NCI-H524 treated with DMSO at 0.1 percent for 48 hours (cell line): ENCODE data around the gene MATN1.

Experiments
- DNase-seq: peaks from one replicate; lab custom pipeline; 2025; lab: John Stamatoyannopoulos, UW

Gene MATN1

GRCh38 chr1:30758121-30758688 lies 34.8 kb upstream of the MATN1 start:
- DNase-seq, result no peak

DNA sequence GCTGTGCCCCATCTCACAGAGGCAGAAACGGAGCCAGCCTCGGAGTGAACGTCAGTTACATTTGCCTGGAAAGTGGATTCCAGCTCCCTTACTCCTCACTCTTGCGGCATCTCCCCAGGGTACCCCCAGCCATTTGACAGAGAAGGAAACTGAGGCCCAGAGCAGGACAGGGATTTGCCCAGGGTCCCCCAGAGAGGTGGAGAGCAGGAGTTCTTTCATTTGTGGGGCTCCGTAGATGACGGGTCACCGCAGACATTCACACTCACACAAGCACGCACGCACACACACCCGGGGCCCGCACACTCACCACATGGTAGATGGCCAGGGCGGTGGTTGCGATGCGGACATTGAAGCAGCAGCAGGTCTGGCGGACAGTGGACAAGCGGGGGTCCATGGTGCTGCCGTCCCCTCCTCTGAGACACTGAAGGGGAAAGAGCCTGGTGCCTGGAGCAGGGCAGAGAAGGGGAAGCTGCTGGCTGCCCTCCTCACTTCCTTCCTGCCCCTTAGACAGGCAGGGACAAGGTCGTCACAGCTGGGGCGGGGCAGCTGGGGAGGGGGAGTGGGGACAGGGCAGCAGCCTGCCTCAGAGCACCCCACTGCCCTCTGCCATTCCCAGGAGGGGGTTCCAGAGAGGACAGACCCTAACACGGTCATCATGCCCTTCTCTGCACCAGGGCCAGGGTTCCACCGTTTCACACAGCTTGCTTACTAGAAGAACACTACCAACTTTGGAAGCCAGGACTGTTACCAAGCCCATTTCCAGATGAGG lies 34.2 kb upstream of the MATN1 start, which contains the start of gene LAPTM5:
Gene LAPTM5 (minus strand): TSS at position 423 of the 769 bp plus-strand sequence. CDS start 29 bp downstream, at position 394.
- DNase-seq, result no peak

DNA sequence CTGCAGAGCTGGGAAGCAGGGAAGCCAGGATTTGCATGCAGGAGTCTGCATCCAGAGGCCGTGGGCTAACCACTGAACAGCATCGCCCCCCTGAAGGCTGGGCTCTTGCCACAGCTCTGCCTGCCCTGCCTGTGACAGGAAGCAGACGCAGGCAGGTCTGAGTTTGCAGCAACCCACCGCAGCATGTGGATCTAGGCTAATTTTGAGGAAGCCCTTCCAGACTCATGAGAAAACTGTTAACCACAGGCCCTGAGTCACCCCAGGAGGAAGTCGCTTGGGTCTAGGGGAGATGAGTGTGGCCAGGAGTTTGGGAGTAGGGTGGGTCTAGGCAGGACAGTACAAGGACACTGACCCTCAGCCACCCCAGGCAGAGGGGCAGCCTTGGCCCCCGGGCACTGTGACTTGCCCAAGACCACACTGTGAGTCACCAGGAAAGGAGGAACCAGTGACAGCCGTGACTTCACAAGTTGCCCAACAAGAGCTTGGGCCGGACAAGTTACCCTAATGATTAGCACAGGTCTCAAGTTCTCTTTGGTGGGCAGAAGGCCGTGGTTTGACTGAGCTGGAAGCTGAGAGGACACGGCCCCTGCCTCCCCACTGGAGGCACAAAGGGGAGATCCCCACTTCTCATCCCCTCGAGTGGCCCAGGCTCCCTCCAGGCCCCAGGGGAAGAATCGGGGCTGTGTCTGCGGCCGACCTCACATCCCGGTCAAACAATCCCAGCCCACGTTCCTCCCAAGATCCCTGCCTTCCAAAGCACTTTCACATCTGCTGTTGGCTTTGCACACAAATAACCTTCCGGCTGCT lies 33.4 kb upstream of the MATN1 start:
- DNase-seq, result no peak

- DNase-seq, result no peak
These were observed 32.8 kb upstream of the MATN1 start for GRCh38 chr1:30756206-30756544.

- DNase-seq, result no peak
These were observed 32.4 kb upstream of the MATN1 start for GRCh38 chr1:30755746-30756145.

DNA sequence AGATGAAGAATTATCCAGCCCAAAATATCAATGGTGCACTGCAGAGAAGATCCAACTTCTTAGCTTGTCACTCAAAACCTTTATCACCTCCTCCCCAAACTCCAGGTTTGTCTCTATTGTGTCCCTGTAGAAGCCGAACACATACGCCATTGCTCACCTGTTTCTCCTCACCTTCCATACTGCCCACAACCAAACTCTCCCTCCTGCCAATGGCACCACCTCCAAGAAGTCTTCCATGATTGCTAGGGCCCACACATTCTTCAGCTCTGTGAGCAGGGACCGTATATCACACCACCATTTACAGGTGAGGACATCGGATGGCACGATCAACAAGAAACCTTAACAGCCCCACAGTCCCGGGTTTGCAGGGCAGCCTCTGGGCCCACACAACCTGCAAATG lies 31.9 kb upstream of the MATN1 start:
- no peak for DNase-seq

DNA sequence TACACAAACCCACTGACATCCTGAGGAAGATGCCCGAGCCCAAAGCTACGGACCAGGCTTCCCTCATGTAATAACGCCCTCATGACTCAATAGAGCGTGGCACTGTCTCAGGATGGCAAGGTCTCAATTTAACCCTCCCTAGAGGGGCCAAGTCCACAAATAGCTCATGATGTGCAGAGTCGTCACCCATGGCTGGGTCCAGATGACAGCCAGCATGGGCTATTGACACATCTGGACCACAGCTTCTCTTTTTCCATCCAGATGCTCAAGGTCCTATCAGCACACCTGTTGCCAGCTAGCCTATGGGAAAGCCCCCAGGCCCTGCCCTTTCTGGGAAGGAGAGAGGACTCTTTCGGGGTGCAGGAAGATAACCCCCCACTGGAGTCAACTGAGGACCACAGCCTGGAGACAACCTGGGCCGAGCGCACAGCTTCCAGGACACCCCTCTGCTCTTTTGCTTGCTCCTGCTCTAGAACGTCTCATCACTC lies 31.3 kb upstream of the MATN1 start:
- DNase-seq, result no peak

DNA sequence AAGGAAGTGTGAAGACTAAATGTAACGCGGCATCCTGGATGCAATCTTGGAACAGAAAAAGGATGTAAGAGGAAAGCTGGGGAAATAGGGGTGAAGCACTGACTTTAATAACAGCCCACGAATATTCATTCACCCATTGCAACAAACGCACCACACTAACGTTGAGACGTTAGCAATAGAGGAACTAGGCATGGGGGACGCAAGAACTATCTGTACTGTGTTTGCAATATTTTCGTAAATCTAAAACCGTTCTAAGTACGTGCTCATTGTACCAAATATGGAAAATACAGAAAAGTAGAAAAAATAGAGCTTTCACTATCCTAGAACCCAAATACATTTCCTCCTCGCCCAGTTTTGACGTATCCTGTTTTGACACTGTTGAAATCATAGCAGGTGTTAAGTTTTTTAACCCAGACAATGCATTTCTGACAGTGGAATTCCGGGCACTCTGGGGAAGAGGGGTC lies 30.3 kb upstream of the MATN1 start:
- DNase-seq, result no peak

- no peak for DNase-seq
These were observed 29.7 kb upstream of the MATN1 start for GRCh38 chr1:30753118-30753517.

GRCh38 chr1:30752651-30752908 lies 29.2 kb upstream of the MATN1 start:
- DNase-seq, result no peak

- no peak for DNase-seq
These were observed 28.7 kb upstream of the MATN1 start for GRCh38 chr1:30751830-30752650.

DNA sequence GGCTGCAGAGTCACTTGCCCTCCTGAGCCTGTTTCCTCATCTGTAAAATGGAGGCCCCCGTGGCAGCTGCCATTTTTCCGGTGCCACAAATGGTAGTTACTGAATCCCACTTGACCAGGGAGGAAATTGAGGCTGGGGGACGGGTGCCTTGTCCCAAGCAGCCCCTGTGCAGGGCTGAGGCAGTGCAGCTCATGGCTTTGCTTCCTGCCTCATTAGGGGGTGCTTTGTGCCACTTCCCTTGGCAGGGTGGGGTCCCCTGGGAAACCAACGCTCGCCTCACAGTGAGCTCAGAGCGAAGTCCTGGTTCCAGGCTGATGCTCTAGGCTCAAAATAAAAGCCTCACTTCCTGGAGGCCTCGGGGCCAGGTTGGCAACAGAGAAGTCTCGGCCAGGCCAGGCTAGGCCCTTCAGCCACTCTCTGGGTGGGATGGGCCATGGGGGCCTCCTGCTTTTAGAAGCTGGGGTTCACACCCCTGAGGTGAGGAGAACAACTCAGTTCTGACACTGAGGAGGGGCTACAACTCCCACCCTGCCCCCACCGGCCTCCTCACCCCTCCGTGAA lies 27.4 kb upstream of the MATN1 start:
- no peak for DNase-seq

- DNase-seq, result no peak
These were observed 26.6 kb upstream of the MATN1 start for GRCh38 chr1:30749691-30750583.

GRCh38 chr1:30748699-30749401 lies 25.5 kb upstream of the MATN1 start:
- no peak for DNase-seq

DNA sequence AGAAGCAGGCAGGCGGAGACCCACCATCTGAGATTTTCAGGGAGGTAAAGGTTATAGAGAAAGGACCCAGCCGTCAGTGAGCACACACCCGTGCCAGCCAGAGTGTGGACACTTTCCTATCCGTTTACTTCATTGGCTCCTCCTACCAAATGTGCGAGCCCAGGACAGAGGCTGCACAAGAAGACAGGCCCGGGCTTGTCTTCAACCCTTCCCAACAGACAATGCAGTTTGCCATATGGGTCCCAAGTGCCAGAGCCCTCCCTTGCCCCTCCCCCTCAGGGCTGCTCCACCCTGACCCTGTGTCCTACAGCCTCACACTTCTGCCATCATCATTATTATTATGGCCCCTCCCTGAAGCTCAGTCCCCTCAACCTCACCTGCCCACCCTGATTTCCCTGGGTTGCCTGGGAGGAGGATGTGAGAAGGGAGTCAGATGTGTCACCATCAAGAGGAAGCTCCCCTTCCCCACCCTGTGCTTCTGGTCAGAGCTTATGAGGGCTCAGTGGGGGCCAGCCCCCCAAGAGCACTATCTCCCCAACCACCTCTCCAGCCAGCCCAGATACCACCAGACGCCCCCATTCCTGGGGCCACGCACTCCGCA lies 24.8 kb upstream of the MATN1 start:
- peak; percentile 15 for DNase-seq

GRCh38 chr1:30747033-30748008 lies 23.9 kb upstream of the MATN1 start:
- no peak for DNase-seq

DNA sequence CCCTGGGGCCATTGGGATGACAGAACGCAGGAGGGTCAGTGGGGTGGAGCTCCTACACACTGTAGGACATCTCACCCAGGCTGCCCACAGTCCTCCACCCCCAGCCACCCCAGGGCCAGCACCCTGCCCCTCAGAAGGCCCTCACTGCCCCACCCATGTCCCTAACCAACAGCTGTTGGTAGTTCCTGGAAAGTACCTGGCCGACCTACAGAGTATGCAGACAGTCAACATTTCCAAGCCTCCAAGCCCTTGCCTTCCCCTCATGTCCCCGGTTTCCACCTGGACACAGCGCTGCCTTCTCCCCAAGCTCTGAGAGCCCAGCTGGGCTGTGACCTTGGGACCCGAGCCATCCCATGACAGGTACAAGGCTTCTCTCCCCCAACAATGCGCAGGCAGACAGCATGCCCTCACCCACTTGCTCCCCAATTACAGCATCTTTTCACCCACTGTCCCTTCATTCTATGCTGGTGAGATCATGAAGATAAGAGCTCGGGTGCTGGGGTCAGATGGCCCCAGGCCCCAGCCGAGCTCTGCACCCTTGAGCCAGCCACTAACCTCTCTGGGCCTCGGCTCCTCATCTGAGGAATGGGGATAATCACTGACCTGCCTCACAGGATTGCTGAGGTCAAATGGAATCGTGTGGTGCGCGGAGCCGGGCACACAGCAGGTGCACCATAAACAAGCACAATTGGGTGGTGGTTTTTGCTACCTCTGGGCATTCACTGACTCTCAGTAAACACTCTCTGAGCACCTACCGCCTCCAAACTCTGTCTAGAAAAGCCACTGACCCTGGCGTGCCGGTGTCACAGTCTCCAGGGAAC lies 23.0 kb upstream of the MATN1 start:
- no peak for DNase-seq

DNA sequence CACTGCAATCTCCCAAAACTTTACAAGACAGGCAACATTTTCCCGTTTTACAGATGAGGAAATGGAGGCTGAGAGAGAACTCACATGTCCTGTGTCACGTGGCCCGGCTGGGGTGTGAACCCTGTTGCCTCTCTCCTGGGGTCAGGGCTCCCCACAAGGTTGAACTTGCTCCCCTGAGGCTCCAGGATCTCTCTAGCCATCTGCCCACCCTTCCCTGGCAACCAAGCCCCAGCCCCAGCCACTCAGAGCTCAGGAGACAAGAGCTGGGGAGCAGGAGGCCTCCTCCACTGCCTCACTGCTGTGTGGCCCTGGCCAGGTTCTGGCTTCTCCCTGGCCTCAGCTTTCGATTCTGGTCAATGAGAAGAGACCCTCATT lies 22.4 kb upstream of the MATN1 start:
- DNase-seq, result no peak
